Measurements from ENCODE around the gene OR10A6. TPM values are rescaled to one million over a fixed set of nuclear protein-coding genes. Genes with fewer than 3 reads are reported as not detected.

Gene OR10A6
- total and polyA plus RNA-seq, 2 donors (not counting 1 experiment from before 2014, with no cell fraction given): not detected

DNA sequence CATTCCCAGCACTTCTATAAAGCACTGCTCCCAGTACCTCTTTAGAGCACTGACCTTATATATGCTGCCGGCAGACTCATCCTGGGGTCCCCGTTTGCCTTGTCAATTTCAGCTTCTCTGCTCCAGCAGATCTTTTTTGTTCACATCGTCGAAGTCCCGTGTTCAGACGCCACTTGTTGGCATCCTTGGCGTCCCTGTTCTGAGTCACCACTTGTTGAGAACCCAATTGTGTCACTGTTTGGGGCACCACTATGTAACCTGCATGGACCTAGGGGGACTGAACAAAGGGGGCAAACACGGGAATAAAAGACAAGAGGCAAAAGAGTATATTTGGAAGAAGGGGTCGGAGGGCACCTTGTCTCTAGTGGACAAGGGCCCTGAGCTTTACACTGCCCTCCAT is 25.5 kb downstream of the OR10A6 start:
- WGBS (ENCODE audit: insufficient coverage): 83% methylated on average over 9 of the region's 9 CpGs
- ATAC-seq (ENCODE audit: low read depth) (no peak), DNase-seq (no peak)
- H3K27me3 Mint-ChIP-seq: peaks cover 52% of the 10 kb centered on the region
- no peaks in the 10 kb centered on the region for H3K4me1 Mint-ChIP-seq
- Histone ChIP-seq H3K4me3 (ENCODE audit: control extremely low read depth in 1 of 5, extremely low read depth in 1 of 5, insufficient read depth in 1 of 5, low read depth in 2 of 5, low read length in 4 of 5) (no peak overlapping the region), H4K20me1 (ENCODE audit: control insufficient read depth, insufficient read depth, low read length, poor library complexity, severe bottlenecking) (no peaks in the 10 kb centered on the region), H3K27ac (ENCODE audit: low read length in 2 of 2) (no peak overlapping the region), H3K4me1 (ENCODE audit: control insufficient read depth in 2 of 2, insufficient read depth in 2 of 2, low read length in 2 of 2) (no peaks in the 10 kb centered on the region), H3K27me3 (replicated peaks in 1 of 4; ENCODE audit: control extremely low read depth in 1 of 4, control insufficient read depth in 3 of 4, insufficient read depth in 4 of 4, low read length in 3 of 4) (peaks cover 0 to 8% (median 2%) of the 10 kb centered on the region in 4 experiments), H3K9ac (ENCODE audit: low read length) (no peak overlapping the region), H3K79me2 (ENCODE audit: control insufficient read depth, insufficient read depth, low read length) (no peaks in the 10 kb centered on the region), H3K9me3 (ENCODE audit: control extremely low read depth in 1 of 3, control insufficient read depth in 2 of 3, insufficient read depth in 1 of 3, low read length in 2 of 3) (no peaks in the 10 kb centered on the region), H3K36me3 (replicated peaks in 1 of 2; ENCODE audit: control extremely low read depth in 1 of 2, control insufficient read depth in 1 of 2, extremely low read depth in 1 of 2, insufficient read depth in 2 of 2, low read length in 1 of 2) (no peaks in the 10 kb centered on the region), H3K4me2 (replicated peaks; ENCODE audit: low read depth, low read length, poor library complexity, severe bottlenecking) (no peak overlapping the region), H2AFZ (ENCODE audit: insufficient read depth, low read depth, low read length, poor library complexity, severe bottlenecking) (no peak overlapping the region)
- no peaks in the 10 kb centered on the region for H3K9me3 Mint-ChIP-seq (ENCODE audit: insufficient read depth)
- TF ChIP-seq, protein P1, sequence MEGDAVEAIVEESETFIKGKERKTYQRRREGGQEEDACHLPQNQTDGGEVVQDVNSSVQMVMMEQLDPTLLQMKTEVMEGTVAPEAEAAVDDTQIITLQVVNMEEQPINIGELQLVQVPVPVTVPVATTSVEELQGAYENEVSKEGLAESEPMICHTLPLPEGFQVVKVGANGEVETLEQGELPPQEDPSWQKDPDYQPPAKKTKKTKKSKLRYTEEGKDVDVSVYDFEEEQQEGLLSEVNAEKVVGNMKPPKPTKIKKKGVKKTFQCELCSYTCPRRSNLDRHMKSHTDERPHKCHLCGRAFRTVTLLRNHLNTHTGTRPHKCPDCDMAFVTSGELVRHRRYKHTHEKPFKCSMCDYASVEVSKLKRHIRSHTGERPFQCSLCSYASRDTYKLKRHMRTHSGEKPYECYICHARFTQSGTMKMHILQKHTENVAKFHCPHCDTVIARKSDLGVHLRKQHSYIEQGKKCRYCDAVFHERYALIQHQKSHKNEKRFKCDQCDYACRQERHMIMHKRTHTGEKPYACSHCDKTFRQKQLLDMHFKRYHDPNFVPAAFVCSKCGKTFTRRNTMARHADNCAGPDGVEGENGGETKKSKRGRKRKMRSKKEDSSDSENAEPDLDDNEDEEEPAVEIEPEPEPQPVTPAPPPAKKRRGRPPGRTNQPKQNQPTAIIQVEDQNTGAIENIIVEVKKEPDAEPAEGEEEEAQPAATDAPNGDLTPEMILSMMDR (IDR thresholded peaks at IDR 0.05): no peak
- TF ChIP-seq EZH2 (IDR thresholded peaks at IDR 0.05; ENCODE audit: borderline replicate concordance, insufficient read depth, low read depth, low read length, poor library complexity, severe bottlenecking): no peak
- H3K4me3 Mint-ChIP-seq: no peak overlapping the region
- ChIA-PET POLR2A (no interaction called here), CTCF (interaction anchor here (1.5 kb wide), 1 partner anchor 12 kb away, joined by 4 read pairs; no protein-coding TSS in a partner anchor)
- H3K27ac Mint-ChIP-seq: no peak overlapping the region
- intact Hi-C loops (cut with micrococcal nuclease): no loop called here

- intact Hi-C loops (cut with micrococcal nuclease): no loop called here
- no peak overlapping the region for H3K27ac Mint-ChIP-seq
- ChIA-PET CTCF (interaction anchor here (1.5 kb wide), 1 partner anchor 11 kb away, joined by 4 read pairs; no protein-coding TSS in a partner anchor), POLR2A (no interaction called here)
- Histone ChIP-seq H3K9ac (ENCODE audit: low read length) (no peak overlapping the region), H3K4me3 (ENCODE audit: control extremely low read depth in 1 of 5, extremely low read depth in 1 of 5, insufficient read depth in 1 of 5, low read depth in 2 of 5, low read length in 4 of 5) (no peak overlapping the region), H3K4me2 (replicated peaks; ENCODE audit: low read depth, low read length, poor library complexity, severe bottlenecking) (no peak overlapping the region), H3K4me1 (ENCODE audit: control insufficient read depth in 2 of 2, insufficient read depth in 2 of 2, low read length in 2 of 2) (no peaks in the 10 kb centered on the region), H3K36me3 (replicated peaks in 1 of 2; ENCODE audit: control extremely low read depth in 1 of 2, control insufficient read depth in 1 of 2, extremely low read depth in 1 of 2, insufficient read depth in 2 of 2, low read length in 1 of 2) (no peaks in the 10 kb centered on the region), H3K27me3 (replicated peaks in 1 of 4; ENCODE audit: control extremely low read depth in 1 of 4, control insufficient read depth in 3 of 4, insufficient read depth in 4 of 4, low read length in 3 of 4) (peaks cover 0 to 8% (median under 1%) of the 10 kb centered on the region in 4 experiments), H4K20me1 (ENCODE audit: control insufficient read depth, insufficient read depth, low read length, poor library complexity, severe bottlenecking) (no peaks in the 10 kb centered on the region), H3K27ac (ENCODE audit: low read length in 2 of 2) (no peak overlapping the region), H2AFZ (ENCODE audit: insufficient read depth, low read depth, low read length, poor library complexity, severe bottlenecking) (no peak overlapping the region), H3K79me2 (ENCODE audit: control insufficient read depth, insufficient read depth, low read length) (no peaks in the 10 kb centered on the region), H3K9me3 (ENCODE audit: control extremely low read depth in 1 of 3, control insufficient read depth in 2 of 3, insufficient read depth in 1 of 3, low read length in 2 of 3) (peaks cover 0 to 4% (median 0%) of the 10 kb centered on the region in 3 donors)
- no peak for ATAC-seq (ENCODE audit: low read depth)
- H3K9me3 Mint-ChIP-seq (ENCODE audit: insufficient read depth): no peaks in the 10 kb centered on the region
- no peaks in the 10 kb centered on the region for H3K4me1 Mint-ChIP-seq
- DNase-seq: no peak
- no peak for TF ChIP-seq EZH2 (IDR thresholded peaks at IDR 0.05; ENCODE audit: borderline replicate concordance, insufficient read depth, low read depth, low read length, poor library complexity, severe bottlenecking)
- TF ChIP-seq, protein P1 (IDR thresholded peaks at IDR 0.05): no peak
- H3K4me3 Mint-ChIP-seq: no peak overlapping the region
- 100% methylated on average over 1 of the region's 3 CpGs for WGBS (ENCODE audit: insufficient coverage)
- H3K27me3 Mint-ChIP-seq: peaks cover 47% of the 10 kb centered on the region
These were observed 26.2 kb downstream of the OR10A6 start for GRCh38 chr11:7904917-7905316.
